OCI-LY1 (cell line): Measurements from ENCODE around the gene CSNK1D.

Source experiments
- H2AFZ ChIP-seq: fragments of 200-600 bp; sonication (generic), shearing (Covaris generic); 2 replicates; pipeline ENCODE4 v1.6.0; 2014; ENCODE audit warnings: antibody characterized with exemption, mild to moderate bottlenecking, low read length
- H3F3A ChIP-seq: fragments of 200-600 bp; sonication (generic), shearing (Covaris generic); 2 replicates; pipeline ENCODE4 v1.6.0; 2014; ENCODE audit warnings: mild to moderate bottlenecking, antibody characterized with exemption, low read length, moderate library complexity; ENCODE audit not compliant: insufficient read depth
- H3K27ac ChIP-seq: fragments of 200-600 bp; sonication (generic); 2 replicates; pipeline ENCODE4 v1.5.1; 2014; ENCODE audit warnings: low read length, mixed run types, mild to moderate bottlenecking, low read depth; ENCODE audit not compliant: poor library complexity, severe bottlenecking
- H3K27me3 ChIP-seq: fragments of 200-600 bp; sonication (generic); 2 replicates; pipeline ENCODE4 v1.6.0; 2014; ENCODE audit warnings: antibody characterized with exemption, mild to moderate bottlenecking, low read length, moderate library complexity; ENCODE audit not compliant: insufficient read depth
- H3K36me3 ChIP-seq: fragments of 200-600 bp; sonication (generic); 2 replicates; pipeline ENCODE4 v1.6.1; 2014; ENCODE audit warnings: mild to moderate bottlenecking, antibody characterized with exemption, low read length, moderate library complexity, mixed read lengths; ENCODE audit not compliant: insufficient read depth
- H3K4me1 ChIP-seq: fragments of 200-600 bp; sonication (generic); 2 replicates; pipeline ENCODE4 v1.5.1; 2014; ENCODE audit warnings: mild to moderate bottlenecking, low read length, moderate library complexity; ENCODE audit not compliant: insufficient read depth, severe bottlenecking
- H3K4me2 ChIP-seq: fragments of 200-600 bp; sonication (generic), shearing (Covaris generic); 2 replicates; pipeline ENCODE4 v1.6.1; 2014; ENCODE audit warnings: low read length
- H3K4me3 ChIP-seq: fragments of 200-600 bp; sonication (generic); 2 replicates; pipeline ENCODE4 v1.5.1; 2014; ENCODE audit warnings: low read length, low read depth, mild to moderate bottlenecking, mixed read lengths; ENCODE audit not compliant: poor library complexity, severe bottlenecking
- H3K79me2 ChIP-seq: fragments of 200-600 bp; shearing (Covaris generic); 2 replicates; pipeline ENCODE4 v1.6.1; 2016; ENCODE audit warnings: mixed run types, low read length, mixed read lengths; ENCODE audit not compliant: insufficient read depth
- H3K9ac ChIP-seq: fragments of 200-600 bp; sonication (generic), shearing (Covaris generic); 2 replicates; pipeline ENCODE4 v1.6.1; 2014; ENCODE audit warnings: mild to moderate bottlenecking, low read length, mixed read lengths
- H3K9me2 ChIP-seq: fragments of 200-600 bp; sonication (generic), shearing (Covaris generic); 2 replicates; pipeline ENCODE4 v1.6.1; 2014; ENCODE audit warnings: low read depth, mild to moderate bottlenecking, low read length, mixed read lengths
- H3K9me3 ChIP-seq: fragments of 200-600 bp; shearing (Covaris generic); 2 replicates; pipeline ENCODE4 v1.6.1; 2014; ENCODE audit warnings: low read length, mixed read lengths
- H4K20me1 ChIP-seq: fragments of 200-600 bp; sonication (generic), shearing (Covaris generic); 2 replicates; pipeline ENCODE4 v1.6.0; 2016; ENCODE audit warnings: mild to moderate bottlenecking, low read length; ENCODE audit not compliant: insufficient read depth
- CTCF ChIP-seq: fragments of 200-600 bp; sonication (generic), shearing (Covaris generic); IDR thresholded peaks from 2 replicates; pipeline ENCODE4 v1.5.1; 2017; ENCODE audit warnings: mild to moderate bottlenecking, antibody characterized with exemption, low read length, moderate library complexity, mixed read lengths
- EZH2 ChIP-seq: fragments of 200-600 bp; sonication (generic), shearing (Covaris generic); IDR thresholded peaks from 2 replicates; pipeline ENCODE4 v1.8.0; 2017; ENCODE audit warnings: borderline replicate concordance, mixed run types, mild to moderate bottlenecking, antibody characterized with exemption, low read length, moderate library complexity, mixed read lengths

The CSNK1D gene

GRCh38 chr17:82222816-82223215 is 50.7 kb downstream of the CSNK1D start:
- Histone ChIP-seq H3K27me3 (peaks cover 10% of the 10 kb centered on the region; the same call in 1 of the 2 replicates), H3K4me1 (no peaks in the 10 kb centered on the region), H3F3A (no peaks in the 10 kb centered on the region), H3K9ac (no peak overlapping the region), H2AFZ (no peak overlapping the region), H4K20me1 (no peaks in the 10 kb centered on the region), H3K79me2 (no peaks in the 10 kb centered on the region), H3K27ac (no peak overlapping the region), H3K9me2 (no peaks in the 10 kb centered on the region), H3K4me2 (no peak overlapping the region), H3K9me3 (no peaks in the 10 kb centered on the region), H3K4me3 (no peak overlapping the region), H3K36me3 (no peaks in the 10 kb centered on the region)
- no peak for TF ChIP-seq CTCF
- no peak for TF ChIP-seq EZH2

GRCh38 chr17:82221341-82221902 is 52.1 kb downstream of the CSNK1D start:
- Histone ChIP-seq H3K4me1 (no peaks in the 10 kb centered on the region), H3K9me2 (no peaks in the 10 kb centered on the region), H2AFZ (no peak overlapping the region), H3F3A (no peaks in the 10 kb centered on the region), H3K9ac (no peak overlapping the region), H3K4me2 (no peak overlapping the region), H3K4me3 (no peak overlapping the region), H4K20me1 (no peaks in the 10 kb centered on the region), H3K27ac (no peak overlapping the region), H3K79me2 (no peaks in the 10 kb centered on the region), H3K36me3 (no peaks in the 10 kb centered on the region), H3K9me3 (no peaks in the 10 kb centered on the region), H3K27me3 (peaks cover 10% of the 10 kb centered on the region; the same call in 1 of the 2 replicates)
- no peak for TF ChIP-seq CTCF
- no peak for TF ChIP-seq EZH2

- H2AFZ ChIP-seq: no peak overlapping the region
- H3K4me1 ChIP-seq: peaks cover 3% of the 10 kb centered on the region
- no peaks in the 10 kb centered on the region for H3K36me3 ChIP-seq
- H3K9me3 ChIP-seq: no peaks in the 10 kb centered on the region
- no peak overlapping the region for H3K4me3 ChIP-seq
- no peak overlapping the region for H3K4me2 ChIP-seq
- no peak overlapping the region for H3K9ac ChIP-seq
- TF ChIP-seq EZH2 (no peak), CTCF (no peak)
- H3K27me3 ChIP-seq: peaks cover 5% of the 10 kb centered on the region; the same call in 1 of the 2 replicates
- no peaks in the 10 kb centered on the region for H4K20me1 ChIP-seq
- no peaks in the 10 kb centered on the region for H3K9me2 ChIP-seq
- H3K27ac ChIP-seq: no peak overlapping the region
- no peaks in the 10 kb centered on the region for H3F3A ChIP-seq
- H3K79me2 ChIP-seq: no peaks in the 10 kb centered on the region
Observed at GRCh38 chr17:82219753-82220709, 53.5 kb downstream of the CSNK1D start.
